Vagina (tissue), 2 donors: ENCODE measurements around the gene SMIM12. TPM values are rescaled to one million over a fixed set of nuclear protein-coding genes. Genes with fewer than 3 reads are reported as not detected.
A peak's percentile ranks its signal among the peaks of the same experiment; 100 is the strongest.

Source experiments
- DNase-seq, 2 donors: peaks; one replicate each; pipeline ENCODE4 v3.0.0-alpha.2; 2017; ENCODE audit errors: extremely low spot score in 2 of 2
- H3K27ac ChIP-seq: fragments of 200-600 bp; sonication (generic); one replicate; pipeline ENCODE4 v1.5.1; 2019
- H3K27me3 ChIP-seq: fragments of 200-600 bp; sonication (generic); one replicate; pipeline ENCODE4 v1.5.1; 2019
- H3K36me3 ChIP-seq, 2 donors: fragments of 200-600 bp; sonication (generic); one replicate each; pipeline ENCODE4 v1.5.1; 2017 to 2019
- H3K4me1 ChIP-seq: fragments of 200-600 bp; sonication (generic); one replicate; pipeline ENCODE4 v1.5.1; 2019
- H3K4me3 ChIP-seq, 2 donors: fragments of 200-600 bp; sonication (generic); 1 replicate in 1 of 2; 2 replicates in 1 of 2; pipeline ENCODE4 v1.5.1; 2016 to 2019
- H3K9me3 ChIP-seq: fragments of 200-600 bp; sonication (generic); one replicate; pipeline ENCODE4 v1.5.1; 2019
- POLR2A ChIP-seq, 2 donors: fragments of 450-650 bp; IDR thresholded peaks; one replicate each; pipeline ENCODE4 v1.6.1; 2017; ENCODE audit warnings: antibody characterized with exemption in 2 of 2, mild to moderate bottlenecking in 2 of 2, moderate library complexity in 2 of 2
- POLR2AphosphoS5 ChIP-seq, 2 donors: sonication (generic); formaldehyde crosslinking; IDR thresholded peaks; one replicate each; pipeline ENCODE4 v1.9.0; 2017; ENCODE audit warnings: antibody characterized with exemption in 2 of 2, mild to moderate bottlenecking in 2 of 2, low read depth in 1 of 2; ENCODE audit not compliant: insufficient read depth in 1 of 2
- intact Hi-C: fragments of 100-400 bp; cut with DNase I; formaldehyde crosslinking; loops from one replicate; pipeline ENCODE4 v1.15.1; 2023
- total RNA-seq: library from RNA; depleted of rRNA; stranded (reverse); fragments of >200 nt; gene quantifications from one replicate; pipeline ENCODE4 v1.2.3, GENCODE V29; 2016
- TF ChIP-seq, protein P1 (sequence below), 3 experiments: fragments of 450-650 bp in 2 of 3; fragments of 200-600 bp in 1 of 3; sonication (generic) in 1 of 3; IDR thresholded peaks; one replicate each; pipeline ENCODE4 v1.5.1; 2017 to 2019; ENCODE audit warnings: antibody characterized with exemption in 3 of 3, mild to moderate bottlenecking in 2 of 3, moderate library complexity in 2 of 3

Gene SMIM12
- total RNA-seq, 1 donor from 2014 or later: 36.6 TPM

DNA sequence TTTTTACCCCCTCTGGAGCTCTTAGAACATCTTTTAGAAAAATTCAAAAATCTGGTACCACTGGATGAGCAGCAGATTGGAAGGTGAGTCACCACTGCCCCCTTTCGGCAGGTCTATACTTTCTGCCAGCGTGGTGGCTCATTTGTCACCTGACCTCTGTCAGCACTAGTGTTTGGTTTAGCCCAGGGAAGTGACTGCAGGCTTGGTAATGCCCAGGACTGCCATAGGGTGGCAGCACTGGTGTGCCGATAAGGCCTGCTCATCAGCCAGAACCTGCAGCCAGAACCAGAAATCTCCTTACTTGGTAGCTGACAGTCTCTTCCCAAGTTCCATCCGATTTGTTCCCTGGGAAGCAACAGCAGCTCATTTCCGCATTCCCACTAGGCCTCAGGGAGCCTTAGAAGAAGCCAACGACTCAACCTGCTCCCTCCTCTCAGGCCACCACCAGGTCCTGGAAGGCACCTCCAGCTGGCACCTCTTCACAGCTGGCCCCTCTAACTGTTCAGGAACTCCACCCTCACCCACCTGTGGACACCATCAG is 6.8 kb downstream of the SMIM12 start:
- peaks cover 0 to 22% of the 10 kb centered on the region in 2 donors for H3K36me3 ChIP-seq

DNA sequence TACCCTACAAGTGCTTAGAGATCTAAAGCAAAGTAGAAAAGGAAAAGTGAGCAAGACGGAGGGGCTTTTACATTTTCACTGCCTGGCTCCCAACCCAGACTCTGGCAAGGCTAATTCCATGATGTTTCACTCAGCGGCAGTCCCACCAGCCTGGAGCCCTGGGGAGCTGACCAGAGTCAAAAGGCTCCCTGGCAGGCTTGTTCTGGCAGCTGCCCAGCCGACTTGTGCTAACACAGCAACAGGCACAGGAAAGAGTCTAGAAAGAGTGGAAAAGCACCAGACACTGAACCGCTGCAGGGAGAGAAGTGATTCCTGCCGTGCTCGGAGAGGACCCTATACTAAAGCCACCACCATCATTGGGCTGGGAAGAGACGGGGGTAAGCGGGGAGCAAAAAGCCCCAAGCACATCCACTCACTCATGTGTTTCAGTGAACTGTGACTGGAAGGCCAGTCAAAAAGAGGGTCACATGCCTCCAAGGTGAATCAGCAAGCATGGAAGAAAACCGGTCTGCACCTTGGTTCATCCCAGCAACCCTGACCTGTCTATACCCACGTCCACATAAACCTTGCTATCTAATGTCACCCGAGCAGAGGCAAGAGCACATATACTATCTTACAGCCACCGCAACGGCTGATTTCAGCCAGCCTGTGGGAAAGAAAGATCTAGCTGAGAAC is 8.0 kb downstream of the SMIM12 start:
- no peaks in the 10 kb centered on the region for H3K27me3 ChIP-seq
- H3K36me3 ChIP-seq: peaks cover 0 to 22% of the 10 kb centered on the region in 2 donors
- H3K9me3 ChIP-seq: no peaks in the 10 kb centered on the region
- intact Hi-C loops: loop anchor here (5.0 kb wide), 1 partner anchor 54 kb away; no protein-coding TSS in a partner anchor
- TF ChIP-seq POLR2A (IDR thresholded peaks at IDR 0.05) (no peak), POLR2AphosphoS5 (IDR thresholded peaks at IDR 0.05; ENCODE audit: insufficient read depth in 1 of 2, low read depth in 1 of 2) (no peak)
- TF ChIP-seq, protein P1, sequence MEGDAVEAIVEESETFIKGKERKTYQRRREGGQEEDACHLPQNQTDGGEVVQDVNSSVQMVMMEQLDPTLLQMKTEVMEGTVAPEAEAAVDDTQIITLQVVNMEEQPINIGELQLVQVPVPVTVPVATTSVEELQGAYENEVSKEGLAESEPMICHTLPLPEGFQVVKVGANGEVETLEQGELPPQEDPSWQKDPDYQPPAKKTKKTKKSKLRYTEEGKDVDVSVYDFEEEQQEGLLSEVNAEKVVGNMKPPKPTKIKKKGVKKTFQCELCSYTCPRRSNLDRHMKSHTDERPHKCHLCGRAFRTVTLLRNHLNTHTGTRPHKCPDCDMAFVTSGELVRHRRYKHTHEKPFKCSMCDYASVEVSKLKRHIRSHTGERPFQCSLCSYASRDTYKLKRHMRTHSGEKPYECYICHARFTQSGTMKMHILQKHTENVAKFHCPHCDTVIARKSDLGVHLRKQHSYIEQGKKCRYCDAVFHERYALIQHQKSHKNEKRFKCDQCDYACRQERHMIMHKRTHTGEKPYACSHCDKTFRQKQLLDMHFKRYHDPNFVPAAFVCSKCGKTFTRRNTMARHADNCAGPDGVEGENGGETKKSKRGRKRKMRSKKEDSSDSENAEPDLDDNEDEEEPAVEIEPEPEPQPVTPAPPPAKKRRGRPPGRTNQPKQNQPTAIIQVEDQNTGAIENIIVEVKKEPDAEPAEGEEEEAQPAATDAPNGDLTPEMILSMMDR (IDR thresholded peaks at IDR 0.05): no peak
- no peak overlapping the region for H3K4me3 ChIP-seq
- no peak for DNase-seq
- H3K27ac ChIP-seq: peak overlapping the region; percentile 42
- peaks cover 19% of the 10 kb centered on the region for H3K4me1 ChIP-seq

More for the DNA sequence above, 6.8 kb downstream of the SMIM12 start:
- no peak overlapping the region for H3K4me3 ChIP-seq
- no peaks in the 10 kb centered on the region for H3K9me3 ChIP-seq
- DNase-seq: peak in 1 of 2 donors; percentile 92
- intact Hi-C loops: loop anchor here (5.0 kb wide), 1 partner anchor 55 kb away; no protein-coding TSS in a partner anchor
- H3K4me1 ChIP-seq: peaks cover 31% of the 10 kb centered on the region
- no peak overlapping the region for H3K27ac ChIP-seq
- TF ChIP-seq POLR2A (IDR thresholded peaks at IDR 0.05): no peak
- TF ChIP-seq, protein P1 (IDR thresholded peaks at IDR 0.05): peak; percentile 48 to 93 (median 81)
- peak; percentile 37 to 91 for TF ChIP-seq POLR2AphosphoS5 (IDR thresholded peaks at IDR 0.05; ENCODE audit: insufficient read depth in 1 of 2, low read depth in 1 of 2)
- no peaks in the 10 kb centered on the region for H3K27me3 ChIP-seq

DNA sequence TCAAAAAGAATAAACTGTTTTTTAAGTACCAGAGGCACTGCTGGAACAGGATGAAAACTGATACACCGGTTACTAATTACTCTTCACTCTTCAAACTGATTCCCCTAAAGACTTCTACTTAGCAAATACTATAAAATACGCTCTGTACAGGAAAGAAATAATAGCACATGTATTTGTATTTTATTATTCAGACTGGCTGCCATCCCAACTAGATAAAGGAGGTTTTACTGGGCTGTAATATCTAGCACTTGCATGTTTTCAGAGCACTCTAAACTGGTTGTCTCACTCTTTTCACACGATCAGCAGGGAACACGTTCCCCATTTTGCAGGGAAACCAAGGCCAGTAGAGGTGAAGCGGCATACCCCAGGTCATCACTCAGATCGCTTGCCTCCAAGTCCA is 9.2 kb downstream of the SMIM12 start:
- no peaks in the 10 kb centered on the region for H3K27me3 ChIP-seq
- no peaks in the 10 kb centered on the region for H3K9me3 ChIP-seq
- DNase-seq: no peak
- TF ChIP-seq POLR2A (IDR thresholded peaks at IDR 0.05) (no peak), POLR2AphosphoS5 (IDR thresholded peaks at IDR 0.05; ENCODE audit: insufficient read depth in 1 of 2, low read depth in 1 of 2) (no peak)
- TF ChIP-seq, protein P1 (IDR thresholded peaks at IDR 0.05): no peak
- intact Hi-C loops: loop anchor here (5.0 kb wide), 1 partner anchor 53 kb away; no protein-coding TSS in a partner anchor
- H3K27ac ChIP-seq: peak overlapping the region; percentile 42
- no peak overlapping the region for H3K4me3 ChIP-seq
- H3K36me3 ChIP-seq: peaks cover 0 to 17% of the 10 kb centered on the region in 2 donors
- H3K4me1 ChIP-seq: peaks cover 17% of the 10 kb centered on the region

DNA sequence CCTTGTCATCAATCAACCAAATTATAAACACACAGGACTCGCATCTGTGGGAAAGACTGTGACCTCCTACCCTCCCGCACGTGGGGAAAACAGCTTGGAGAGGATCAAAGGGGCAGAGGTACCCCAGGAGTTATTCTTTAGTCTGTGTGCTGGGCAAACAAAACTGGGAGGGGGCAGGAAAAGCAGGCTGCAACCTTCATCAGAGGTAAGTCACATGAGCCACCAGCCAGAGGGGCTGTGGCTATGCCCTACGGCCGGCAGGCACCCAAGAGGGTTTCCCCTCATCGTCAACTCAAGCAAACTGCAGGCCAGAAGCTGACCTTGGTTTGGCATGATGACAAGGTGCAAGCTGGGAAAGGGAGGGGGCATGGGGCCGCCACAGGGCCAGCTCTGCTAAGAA is 12.5 kb downstream of the SMIM12 start:
- Histone ChIP-seq H3K4me1 (peaks cover 20% of the 10 kb centered on the region), H3K4me3 (no peak overlapping the region), H3K36me3 (no peaks in the 10 kb centered on the region), H3K27ac (no peak overlapping the region), H3K27me3 (no peaks in the 10 kb centered on the region), H3K9me3 (no peaks in the 10 kb centered on the region)
- DNase-seq: no peak
- TF ChIP-seq POLR2A (IDR thresholded peaks at IDR 0.05) (no peak), POLR2AphosphoS5 (IDR thresholded peaks at IDR 0.05; ENCODE audit: insufficient read depth in 1 of 2, low read depth in 1 of 2) (no peak)
- TF ChIP-seq, protein P1 (IDR thresholded peaks at IDR 0.05): no peak
- intact Hi-C loops: no loop called here

DNA sequence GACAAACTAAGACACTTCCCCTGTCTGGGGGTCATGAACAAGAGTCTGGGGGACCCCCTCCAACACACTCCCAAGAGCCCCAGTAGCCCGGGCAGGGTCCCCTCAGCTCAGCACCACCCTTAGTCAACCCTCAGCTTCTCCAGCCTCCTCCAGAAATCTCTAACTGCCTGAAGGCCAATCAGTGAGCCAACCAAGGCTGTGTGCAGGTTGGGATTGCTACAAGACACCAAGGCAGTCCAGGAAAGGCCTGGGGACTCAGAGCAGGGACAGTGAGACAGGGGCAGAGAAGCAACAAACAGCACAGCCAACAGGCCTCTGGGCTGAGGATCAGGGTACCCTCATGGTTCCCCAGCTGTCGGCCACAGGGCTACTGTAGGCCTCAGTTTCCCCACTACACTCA is 13.3 kb downstream of the SMIM12 start:
- TF ChIP-seq, protein P1 (IDR thresholded peaks at IDR 0.05): no peak
- TF ChIP-seq POLR2AphosphoS5 (IDR thresholded peaks at IDR 0.05; ENCODE audit: insufficient read depth in 1 of 2, low read depth in 1 of 2): no peak
- TF ChIP-seq POLR2A (IDR thresholded peaks at IDR 0.05): no peak
- Histone ChIP-seq H3K27ac (no peak overlapping the region), H3K9me3 (no peaks in the 10 kb centered on the region), H3K27me3 (no peaks in the 10 kb centered on the region), H3K36me3 (no peaks in the 10 kb centered on the region), H3K4me3 (no peak overlapping the region), H3K4me1 (peaks cover 12% of the 10 kb centered on the region)
- DNase-seq: no peak
- intact Hi-C loops: no loop called here
